Neural progenitor cell (in vitro differentiated cells): Measurements from ENCODE around the gene PYDC1. TPM values are rescaled to one million over a fixed set of nuclear protein-coding genes. Genes with fewer than 3 reads are reported as not detected.

Experiments used
- DNase-seq: peaks from one replicate; pipeline ENCODE4 v3.0.0-alpha.2; 2016; ENCODE audit warnings: low spot score
- H2AFZ ChIP-seq: fragments of 200-600 bp; sonication (generic); replicated peaks from 2 replicates; pipeline ENCODE4 v1.6.1; 2016; ENCODE audit warnings: antibody characterized with exemption
- H3F3A ChIP-seq: fragments of 200-600 bp; sonication (generic); 2 replicates; pipeline ENCODE4 v1.6.1; 2016; ENCODE audit warnings: antibody characterized with exemption, low read depth
- H3K27ac ChIP-seq: fragments of 200-600 bp; sonication (generic); 2 replicates; pipeline ENCODE4 v1.5.1; 2016; ENCODE audit warnings: mild to moderate bottlenecking
- H3K27me3 ChIP-seq: fragments of 200-600 bp; sonication (generic); 2 replicates; pipeline ENCODE4 v1.6.1; 2016; ENCODE audit warnings: mild to moderate bottlenecking, moderate library complexity
- H3K36me3 ChIP-seq: fragments of 200-600 bp; sonication (generic); 2 replicates; pipeline ENCODE4 v1.5.1; 2016
- H3K4me1 ChIP-seq: fragments of 200-600 bp; sonication (generic); 2 replicates; pipeline ENCODE4 v1.6.1; 2016; ENCODE audit warnings: mixed run types
- H3K4me2 ChIP-seq: fragments of 200-600 bp; sonication (generic); 2 replicates; pipeline ENCODE4 v1.6.1; 2016
- H3K4me3 ChIP-seq: fragments of 200-600 bp; sonication (generic); 2 replicates; pipeline ENCODE4 v1.5.1; 2016
- H3K79me2 ChIP-seq: fragments of 200-600 bp; sonication (generic); 2 replicates; pipeline ENCODE4 v1.6.1; 2016; ENCODE audit warnings: low read depth
- H3K9ac ChIP-seq: fragments of 200-600 bp; sonication (generic); 2 replicates; pipeline ENCODE4 v1.6.1; 2016
- H3K9me3 ChIP-seq: fragments of 200-600 bp; sonication (generic); 2 replicates; pipeline ENCODE4 v1.5.1; 2016; ENCODE audit warnings: low read depth
- H4K20me1 ChIP-seq: fragments of 200-600 bp; sonication (generic); 2 replicates; pipeline ENCODE4 v1.6.1; 2016; ENCODE audit warnings: low read depth
- H3K27ac Mint-ChIP-seq: 3 replicates; pipeline ENCODE4 v1.8.0; 2021; ENCODE audit warnings: mixed read lengths
- H3K27me3 Mint-ChIP-seq: 2 replicates; pipeline ENCODE4 v1.8.0; 2022; ENCODE audit warnings: low read depth, mild to moderate bottlenecking, inconsistent platforms, moderate library complexity, mixed read lengths; ENCODE audit not compliant: insufficient read depth
- H3K36me3 Mint-ChIP-seq: 3 replicates; pipeline ENCODE4 v1.8.0; 2021; ENCODE audit warnings: mixed read lengths
- H3K4me1 Mint-ChIP-seq: 3 replicates; pipeline ENCODE4 v1.8.0; 2021; ENCODE audit warnings: mixed read lengths
- H3K4me3 Mint-ChIP-seq: 3 replicates; pipeline ENCODE4 v1.8.0; 2021; ENCODE audit warnings: mild to moderate bottlenecking, moderate library complexity, mixed read lengths
- H3K9me3 Mint-ChIP-seq: 3 replicates; pipeline ENCODE4 v1.8.0; 2020; ENCODE audit warnings: mixed read lengths
- EZH2 ChIP-seq: fragments of 200-600 bp; sonication (generic); IDR thresholded peaks from 2 replicates; pipeline ENCODE4 v1.6.1; 2017; ENCODE audit warnings: antibody characterized with exemption, mild to moderate bottlenecking, moderate library complexity
- EZH2phosphoT487 ChIP-seq: fragments of 200-600 bp; sonication (generic); IDR thresholded peaks from 2 replicates; pipeline ENCODE4 v1.6.1; 2017; ENCODE audit warnings: antibody characterized with exemption
- total RNA-seq: library from RNA; depleted of rRNA; stranded (reverse); fragments of >200 nt; gene quantifications from 2 replicates; pipeline ENCODE4 v1.2.3, GENCODE V29; 2015; ENCODE audit warnings: low replicate concordance
- TF ChIP-seq, protein P1 (sequence below): fragments of 200-600 bp; sonication (generic); IDR thresholded peaks from 2 replicates; pipeline ENCODE4 v1.5.1; 2017; ENCODE audit warnings: antibody characterized with exemption, mild to moderate bottlenecking

Gene PYDC1
- total RNA-seq, 1 donor from 2014 or later = not detected

DNA sequence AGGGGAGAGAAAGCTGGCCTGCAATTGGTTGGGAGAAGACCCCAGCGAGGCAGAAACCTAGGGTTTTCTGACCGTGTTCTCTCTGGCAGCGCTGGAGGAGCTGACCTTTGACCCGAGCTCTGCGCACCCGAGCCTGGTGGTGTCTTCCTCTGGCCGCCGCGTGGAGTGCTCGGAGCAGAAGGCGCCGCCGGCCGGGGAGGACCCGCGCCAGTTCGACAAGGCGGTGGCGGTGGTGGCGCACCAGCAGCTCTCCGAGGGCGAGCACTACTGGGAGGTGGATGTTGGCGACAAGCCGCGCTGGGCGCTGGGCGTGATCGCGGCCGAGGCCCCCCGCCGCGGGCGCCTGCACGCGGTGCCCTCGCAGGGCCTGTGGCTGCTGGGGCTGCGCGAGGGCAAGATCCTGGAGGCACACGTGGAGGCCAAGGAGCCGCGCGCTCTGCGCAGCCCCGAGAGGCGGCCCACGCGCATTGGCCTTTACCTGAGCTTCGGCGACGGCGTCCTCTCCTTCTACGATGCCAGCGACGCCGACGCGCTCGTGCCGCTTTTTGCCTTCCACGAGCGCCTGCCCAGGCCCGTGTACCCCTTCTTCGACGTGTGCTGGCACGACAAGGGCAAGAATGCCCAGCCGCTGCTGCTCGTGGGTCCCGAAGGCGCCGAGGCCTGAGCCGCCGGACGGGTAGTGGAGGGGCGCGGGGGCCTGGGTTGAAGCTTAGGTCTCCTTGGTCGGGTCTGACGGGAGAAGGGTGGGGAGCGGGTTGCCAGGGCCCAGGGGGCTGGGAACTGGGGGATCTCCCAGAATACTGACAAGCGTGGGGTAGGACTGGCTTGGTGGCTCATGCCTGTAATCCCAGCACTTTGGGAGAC is 7.4 kb upstream of the PYDC1 start:
- Histone ChIP-seq H4K20me1 (no peaks in the 10 kb centered on the region), H3K36me3 (no peaks in the 10 kb centered on the region), H3K4me2 (no peak overlapping the region), H3K79me2 (no peaks in the 10 kb centered on the region), H3K9me3 (no peaks in the 10 kb centered on the region), H3K27me3 (no peaks in the 10 kb centered on the region), H2AFZ (no peak overlapping the region), H3F3A (no peaks in the 10 kb centered on the region), H3K4me1 (no peaks in the 10 kb centered on the region), H3K9ac (no peak overlapping the region), H3K4me3 (no peak overlapping the region), H3K27ac (no peak overlapping the region)
- DNase-seq = no peak
- Mint-ChIP-seq H3K36me3 (no peaks in the 10 kb centered on the region), H3K27ac (no peak overlapping the region), H3K9me3 (peaks cover 2% of the 10 kb centered on the region), H3K4me3 (no peak overlapping the region), H3K27me3 (peaks cover 15% of the 10 kb centered on the region), H3K4me1 (no peaks in the 10 kb centered on the region)
- no peak for TF ChIP-seq EZH2phosphoT487
- no peak for TF ChIP-seq EZH2
- TF ChIP-seq, protein P1, sequence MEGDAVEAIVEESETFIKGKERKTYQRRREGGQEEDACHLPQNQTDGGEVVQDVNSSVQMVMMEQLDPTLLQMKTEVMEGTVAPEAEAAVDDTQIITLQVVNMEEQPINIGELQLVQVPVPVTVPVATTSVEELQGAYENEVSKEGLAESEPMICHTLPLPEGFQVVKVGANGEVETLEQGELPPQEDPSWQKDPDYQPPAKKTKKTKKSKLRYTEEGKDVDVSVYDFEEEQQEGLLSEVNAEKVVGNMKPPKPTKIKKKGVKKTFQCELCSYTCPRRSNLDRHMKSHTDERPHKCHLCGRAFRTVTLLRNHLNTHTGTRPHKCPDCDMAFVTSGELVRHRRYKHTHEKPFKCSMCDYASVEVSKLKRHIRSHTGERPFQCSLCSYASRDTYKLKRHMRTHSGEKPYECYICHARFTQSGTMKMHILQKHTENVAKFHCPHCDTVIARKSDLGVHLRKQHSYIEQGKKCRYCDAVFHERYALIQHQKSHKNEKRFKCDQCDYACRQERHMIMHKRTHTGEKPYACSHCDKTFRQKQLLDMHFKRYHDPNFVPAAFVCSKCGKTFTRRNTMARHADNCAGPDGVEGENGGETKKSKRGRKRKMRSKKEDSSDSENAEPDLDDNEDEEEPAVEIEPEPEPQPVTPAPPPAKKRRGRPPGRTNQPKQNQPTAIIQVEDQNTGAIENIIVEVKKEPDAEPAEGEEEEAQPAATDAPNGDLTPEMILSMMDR = no peak

DNA sequence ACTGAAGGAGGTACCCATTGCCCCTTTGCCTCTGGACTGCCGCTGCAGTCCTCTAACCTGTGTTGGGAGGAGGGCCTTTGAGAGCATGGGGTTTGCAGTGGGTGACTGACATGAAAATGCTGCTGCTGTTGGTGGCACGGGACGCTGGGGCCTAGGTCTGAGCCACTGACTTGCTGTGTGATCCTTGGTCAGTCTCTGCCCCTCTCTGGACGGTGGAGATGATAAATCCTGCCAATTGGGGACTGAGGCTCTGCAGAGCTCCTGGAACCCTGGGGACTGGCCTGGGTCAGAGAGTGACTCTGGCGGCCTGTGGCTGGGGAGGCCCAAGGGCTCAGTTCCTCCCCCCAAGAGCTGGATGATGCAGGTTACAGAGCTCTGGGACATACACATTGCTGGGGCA is 6.1 kb upstream of the PYDC1 start:
- Histone ChIP-seq H3K27me3 (peaks cover 13% of the 10 kb centered on the region), H3K9ac (no peak overlapping the region), H2AFZ (no peak overlapping the region), H3K4me3 (no peak overlapping the region), H3K4me1 (no peaks in the 10 kb centered on the region), H3K4me2 (no peak overlapping the region), H3K36me3 (no peaks in the 10 kb centered on the region), H3K79me2 (no peaks in the 10 kb centered on the region), H3K27ac (no peak overlapping the region), H3K9me3 (no peaks in the 10 kb centered on the region), H4K20me1 (no peaks in the 10 kb centered on the region), H3F3A (no peaks in the 10 kb centered on the region)
- Mint-ChIP-seq H3K9me3 (no peaks in the 10 kb centered on the region), H3K27ac (no peak overlapping the region), H3K36me3 (no peaks in the 10 kb centered on the region), H3K4me3 (no peak overlapping the region), H3K4me1 (no peaks in the 10 kb centered on the region), H3K27me3 (peaks cover 25% of the 10 kb centered on the region)
- DNase-seq = no peak
- TF ChIP-seq, protein P1 = no peak
- no peak for TF ChIP-seq EZH2
- no peak for TF ChIP-seq EZH2phosphoT487

DNA sequence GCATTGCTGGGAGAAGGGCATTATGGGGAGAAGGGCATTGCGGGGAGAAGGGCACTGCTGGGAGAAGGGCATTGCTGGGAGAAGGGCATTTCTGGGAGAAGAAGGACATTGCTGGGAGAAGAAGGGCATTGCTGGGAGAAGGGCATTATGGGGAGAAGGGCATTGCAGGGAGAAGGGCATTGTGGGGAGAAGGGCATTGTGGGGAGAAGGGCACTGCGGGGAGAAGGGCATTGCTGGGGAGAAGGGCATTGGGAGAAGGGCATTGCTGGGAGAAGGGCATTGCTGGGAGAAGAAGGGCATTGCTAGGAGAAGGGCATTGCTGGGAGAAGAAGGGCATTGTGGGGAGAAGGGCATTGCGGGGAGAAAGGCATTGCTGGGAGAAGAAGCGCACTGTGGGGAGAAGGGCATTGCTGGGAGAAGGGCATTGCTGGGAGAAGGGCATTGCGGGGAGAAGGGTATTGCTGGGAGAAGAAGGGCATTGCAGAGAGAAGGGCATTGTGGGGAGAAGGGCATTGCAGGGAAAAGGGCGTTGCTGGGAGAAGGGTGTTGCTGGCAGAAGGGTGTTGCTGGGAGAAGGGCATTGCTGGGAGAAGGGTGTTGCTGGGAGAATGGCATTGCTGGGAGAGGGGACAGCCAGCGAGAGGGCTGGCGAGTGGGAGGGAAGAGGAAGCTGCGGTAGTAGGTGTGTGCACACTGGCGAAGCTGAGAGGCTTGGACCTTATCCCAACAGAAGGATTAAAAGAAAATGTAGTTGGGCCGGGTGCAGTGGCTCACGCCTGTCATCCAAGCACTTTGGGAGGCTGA is 4.6 kb upstream of the PYDC1 start:
- no peaks in the 10 kb centered on the region for H3K4me1 Mint-ChIP-seq
- no peaks in the 10 kb centered on the region for H3K9me3 ChIP-seq
- H3K9me3 Mint-ChIP-seq = no peaks in the 10 kb centered on the region
- peak overlapping the region; percentile 44 for H3K27ac Mint-ChIP-seq
- no peak for DNase-seq
- H4K20me1 ChIP-seq = peaks cover 6% of the 10 kb centered on the region
- H3K27ac ChIP-seq = no peak overlapping the region
- H3K36me3 ChIP-seq = no peaks in the 10 kb centered on the region
- TF ChIP-seq EZH2 = no peak
- no peaks in the 10 kb centered on the region for H3K36me3 Mint-ChIP-seq
- no peaks in the 10 kb centered on the region for H3F3A ChIP-seq
- no peaks in the 10 kb centered on the region for H3K79me2 ChIP-seq
- H3K4me3 Mint-ChIP-seq = no peak overlapping the region
- H3K4me1 ChIP-seq = peaks cover 6% of the 10 kb centered on the region
- no peak overlapping the region for H3K4me2 ChIP-seq
- H3K4me3 ChIP-seq = no peak overlapping the region
- no peak overlapping the region for H2AFZ ChIP-seq
- H3K9ac ChIP-seq = no peak overlapping the region
- H3K27me3 ChIP-seq = peaks cover 28% of the 10 kb centered on the region
- H3K27me3 Mint-ChIP-seq = peaks cover 39% of the 10 kb centered on the region
